Lung (tissue), 12 donors: ENCODE measurements around the gene GABRG3. TPM values are rescaled to one million over a fixed set of nuclear protein-coding genes. Genes with fewer than 3 reads are reported as not detected.

Experiments
- ATAC-seq: fragments of 200-7000 bp; cut with Tn5 transposase; one replicate; pipeline ENCODE4 v1.9.1; 2020; ENCODE audit warnings: moderate number of reproducible peaks; ENCODE audit not compliant: insufficient read depth, low FRiP score
- DNase-seq, 3 donors: peaks; one replicate each; pipeline ENCODE4 v3.0.0-alpha.2; 2013 to 2017
- H3K27ac ChIP-seq, 2 donors: one replicate each; pipeline ENCODE4 v1.5.1; 2013; ENCODE audit warnings: mild to moderate bottlenecking in 2 of 2, moderate library complexity in 2 of 2, control low read depth in 1 of 2, inconsistent platforms in 1 of 2, low read depth in 1 of 2, low read length in 1 of 2
- H3K27me3 ChIP-seq, 3 donors: one replicate each; pipeline ENCODE4 v1.5.1; 2013; ENCODE audit warnings: low read length in 2 of 3; ENCODE audit not compliant: control insufficient read depth in 3 of 3, insufficient read depth in 3 of 3
- H3K36me3 ChIP-seq, 4 donors: one replicate each; pipeline ENCODE4 v1.5.1; 2013; ENCODE audit warnings: low read length in 4 of 4, mild to moderate bottlenecking in 1 of 4, moderate library complexity in 1 of 4; ENCODE audit not compliant: control insufficient read depth in 4 of 4, insufficient read depth in 4 of 4
- H3K4me1 ChIP-seq, 5 donors: one replicate each; pipeline ENCODE4 v1.5.1; 2013; ENCODE audit warnings: low read length in 5 of 5, mild to moderate bottlenecking in 2 of 5, moderate library complexity in 1 of 5; ENCODE audit not compliant: control insufficient read depth in 5 of 5, insufficient read depth in 5 of 5
- H3K4me3 ChIP-seq: one replicate; pipeline ENCODE4 v1.5.1; 2013; ENCODE audit warnings: mild to moderate bottlenecking, control low read depth, moderate library complexity
- H3K9ac ChIP-seq, 2 donors: one replicate each; pipeline ENCODE4 v1.5.1; 2013; ENCODE audit warnings: low read length in 2 of 2, control low read depth in 1 of 2; ENCODE audit not compliant: insufficient read depth in 1 of 2
- H3K9me3 ChIP-seq, 4 donors: one replicate each; pipeline ENCODE4 v1.5.1; 2013; ENCODE audit warnings: low read length in 3 of 4, mild to moderate bottlenecking in 1 of 4, moderate library complexity in 1 of 4; ENCODE audit not compliant: control insufficient read depth in 4 of 4, insufficient read depth in 3 of 4
- CTCF ChIP-seq: IDR thresholded peaks from 2 replicates; pipeline ENCODE4 v1.5.1; 2012; ENCODE audit warnings: mild to moderate bottlenecking; ENCODE audit errors: control extremely low read depth, extremely low read depth
- WGBS, 2 donors: extraction: QIAGEN DNeasy Blood & Tissue Kit; methylation state at CpG; one replicate each; pipeline ENCODE4 v1.1.7; 2013; 5-methylcytosine and 5-hydroxymethylcytosine counted together
- polyA plus RNA-seq, 2 donors: library from polyadenylated mRNA; stranded (reverse); fragments of 200-250 nt; gene quantifications; one replicate each; pipeline ENCODE4 v1.2.1, GENCODE V29; 2013
- total RNA-seq, 2 donors: library from RNA; depleted of rRNA in 1 of 2; stranded (reverse); fragments of >200 nt in 1 of 2; gene quantifications; one replicate each; pipeline ENCODE4 v1.2.1, GENCODE V29; 2014 to 2021
- donor health status: control.
- donor health status: control.
- donor health status: Bipolar disorder and iron deficiency.
- donor health status: healthy.
- donor health status: DM: yes; HTN: yes; CAD: no.

GABRG3 gene
- total and polyA plus RNA-seq, 4 donors: 16.9 TPM; not detected in 3

- ATAC-seq: no peak
- 60 to 71% methylated on average over 12 of the region's 12 CpGs for WGBS, 2 donors
- Histone ChIP-seq H3K9me3 (peaks cover 0 to 5% (median 0%) of the 10 kb centered on the region in 4 donors), H3K36me3 (no peaks in the 10 kb centered on the region), H3K9ac (peak overlapping the region in 1 of 2 donors; percentile 26), H3K27ac (no peak overlapping the region), H3K4me1 (peaks cover 0 to 42% (median 6%) of the 10 kb centered on the region in 5 donors), H3K4me3 (no peak overlapping the region), H3K27me3 (no peaks in the 10 kb centered on the region)
- DNase-seq: peak; percentile 47 to 75 (median 75)
- no peak for TF ChIP-seq CTCF
These were observed 520.0 kb downstream of the GABRG3 start for GRCh38 chr15:27490867-27491595.

GRCh38 chr15:27491666-27492621 lies 521.0 kb downstream of the GABRG3 start:
- peaks cover 0 to 40% (median 6%) of the 10 kb centered on the region in 5 donors for H3K4me1 ChIP-seq
- no peaks in the 10 kb centered on the region for H3K36me3 ChIP-seq
- peaks cover 0 to 5% (median 0%) of the 10 kb centered on the region in 4 donors for H3K9me3 ChIP-seq
- H3K27ac ChIP-seq: no peak overlapping the region
- DNase-seq (peak; percentile 95 to 98 (median 97)), ATAC-seq (no peak)
- no peak overlapping the region for H3K4me3 ChIP-seq
- TF ChIP-seq CTCF: no peak
- no peaks in the 10 kb centered on the region for H3K27me3 ChIP-seq
- peak overlapping the region in 1 of 2 donors; percentile 26 for H3K9ac ChIP-seq
- 58 to 78% methylated on average over 10 of the region's 10 CpGs for WGBS, 2 donors

GRCh38 chr15:27495963-27496459 lies 525.0 kb downstream of the GABRG3 start:
- Histone ChIP-seq H3K9me3 (peaks cover 0 to 4% (median 0%) of the 10 kb centered on the region in 4 donors), H3K4me3 (no peak overlapping the region), H3K36me3 (no peaks in the 10 kb centered on the region), H3K9ac (no peak overlapping the region), H3K27ac (no peak overlapping the region), H3K4me1 (peaks cover 0 to 22% (median 2%) of the 10 kb centered on the region in 5 donors), H3K27me3 (no peaks in the 10 kb centered on the region)
- ATAC-seq (no peak), DNase-seq (no peak)
- TF ChIP-seq CTCF: no peak
- 91 to 97% methylated on average over 3 of the region's 3 CpGs for WGBS, 2 donors
